HEK293 (cell line): Measurements from ENCODE around the gene LYPLA2.

ENCODE experiments used
- CTCF ChIA-PET: fragments of 350-600 bp; formaldehyde crosslinking; extraction: SDS; loops from one replicate; lab custom pipeline; 2021; ENCODE audit warnings: antibody characterized with exemption; lab: Yijun Ruan, JAX
- POLR2A ChIA-PET: fragments of 300-600 bp; formaldehyde crosslinking; extraction: SDS; loops from one replicate; lab custom pipeline; 2020; ENCODE audit warnings: antibody characterized with exemption, inconsistent platforms; lab: Yijun Ruan, JAX
- H3K27ac ChIP-seq: fragments of 200-500 bp; sonication (Bioruptor generic); 2 replicates; pipeline ENCODE4 v1.5.1; 2014; ENCODE audit warnings: low read depth, low read length, control low read depth, inconsistent platforms; ENCODE audit errors: extremely low read depth
- H3K36me3 ChIP-seq, 2 experiments: fragments of 200-500 bp in 1 of 2; sonication (Bioruptor generic) in 1 of 2; 1 replicate in 1 of 2; 2 replicates in 1 of 2; pipeline ENCODE4 v1.5.1; 2014 to 2017; ENCODE audit warnings: inconsistent platforms in 2 of 2, low read length in 2 of 2; ENCODE audit not compliant: control insufficient read depth in 2 of 2, insufficient read depth in 1 of 2
- H3K4me1 ChIP-seq: fragments of 200-500 bp; sonication (Bioruptor generic); 2 replicates; pipeline ENCODE4 v1.5.1; 2014; ENCODE audit warnings: mild to moderate bottlenecking, low read length, inconsistent platforms; ENCODE audit not compliant: control insufficient read depth, insufficient read depth
- H3K4me3 ChIP-seq: 2 replicates; pipeline ENCODE4 v1.5.1; 2011; ENCODE audit warnings: low read depth, mild to moderate bottlenecking, control low read depth, low read length, moderate library complexity
- H3K9me3 ChIP-seq: fragments of 200-500 bp; sonication (Bioruptor generic); 2 replicates; pipeline ENCODE4 v1.5.1; 2014; ENCODE audit warnings: low read depth, low read length, inconsistent platforms; ENCODE audit not compliant: control insufficient read depth, insufficient read depth
- GLIS2 ChIP-seq: fragments of 450-650 bp; formaldehyde crosslinking; IDR thresholded peaks from 2 replicates; pipeline ENCODE4 v1.5.1; 2016; ENCODE audit warnings: missing biosample characterization, missing genetic modification characterization
- PRDM2 ChIP-seq: fragments of 450-650 bp; formaldehyde crosslinking; IDR thresholded peaks from 2 replicates; pipeline ENCODE4 v1.5.1; 2016; ENCODE audit warnings: missing biosample characterization, missing genetic modification characterization, borderline replicate concordance
- ZBTB26 ChIP-seq: fragments of 450-650 bp; formaldehyde crosslinking; optimal IDR thresholded peaks from 2 replicates; pipeline ENCODE3; 2016; ENCODE audit warnings: missing biosample characterization, mild to moderate bottlenecking, missing genetic modification characterization
- ZNF175 ChIP-seq: fragments of 450-650 bp; formaldehyde crosslinking; IDR thresholded peaks from 2 replicates; pipeline ENCODE4 v1.5.1; 2016; ENCODE audit warnings: missing biosample characterization, missing genetic modification characterization
- ZNF18 ChIP-seq: fragments of 450-650 bp; formaldehyde crosslinking; IDR thresholded peaks from 2 replicates; pipeline ENCODE4 v1.5.1; 2016; ENCODE audit warnings: missing biosample characterization, missing genetic modification characterization
- ZNF19 ChIP-seq: fragments of 450-650 bp; formaldehyde crosslinking; IDR thresholded peaks from 2 replicates; pipeline ENCODE4; 2016; ENCODE audit warnings: missing biosample characterization, missing genetic modification characterization, low read depth
- ZNF280D ChIP-seq: fragments of 450-650 bp; formaldehyde crosslinking; IDR thresholded peaks from 2 replicates; pipeline ENCODE4 v1.5.1; 2016; ENCODE audit warnings: missing biosample characterization, missing genetic modification characterization
- ZNF394 ChIP-seq: fragments of 450-650 bp; formaldehyde crosslinking; IDR thresholded peaks from 2 replicates; pipeline ENCODE4 v1.5.1; 2016; ENCODE audit warnings: missing biosample characterization, missing genetic modification characterization, mild to moderate bottlenecking, moderate library complexity, borderline replicate concordance
- ZNF426 ChIP-seq: fragments of 450-650 bp; formaldehyde crosslinking; IDR thresholded peaks from 2 replicates; pipeline ENCODE4 v1.5.1; 2017; ENCODE audit warnings: missing biosample characterization, missing genetic modification characterization, mild to moderate bottlenecking, inconsistent platforms, moderate library complexity
- ZNF513 ChIP-seq: fragments of 450-650 bp; IDR thresholded peaks from 2 replicates; pipeline ENCODE4 v1.5.1; 2018; ENCODE audit warnings: missing biosample characterization, missing genetic modification characterization
- ZNF692 ChIP-seq: fragments of 450-650 bp; formaldehyde crosslinking; IDR thresholded peaks from 2 replicates; pipeline ENCODE4 v1.5.1; 2016; ENCODE audit warnings: missing biosample characterization, missing genetic modification characterization
- TF ChIP-seq, protein P1 (sequence below): fragments of 450-650 bp; formaldehyde crosslinking; IDR thresholded peaks from 2 replicates; pipeline ENCODE4 v1.5.1; 2016; ENCODE audit warnings: missing biosample characterization, missing genetic modification characterization, low read depth
- TF ChIP-seq, protein P2 (sequence below): fragments of 450-650 bp; formaldehyde crosslinking; IDR thresholded peaks from 2 replicates; pipeline ENCODE4 v1.5.1; 2016; ENCODE audit warnings: missing biosample characterization, missing genetic modification characterization, borderline replicate concordance
- TF ChIP-seq, protein P3 (sequence below): fragments of 450-650 bp; formaldehyde crosslinking; IDR thresholded peaks from 2 replicates; pipeline ENCODE4 v1.5.1; 2016; ENCODE audit warnings: missing biosample characterization, missing genetic modification characterization

The LYPLA2 gene

GRCh38 chr1:23751815-23752200, 39.1 kb upstream of the LYPLA2 start (continued):
- TF ChIP-seq ZNF280D (tag by site-specific recombination) (no peak), ZBTB26 (no peak), ZNF394 (no peak), ZNF513 (no peak), ZNF426 (tag by site-specific recombination) (no peak), ZNF692 (tag by site-specific recombination) (no peak)
- TF ChIP-seq, protein P1, sequence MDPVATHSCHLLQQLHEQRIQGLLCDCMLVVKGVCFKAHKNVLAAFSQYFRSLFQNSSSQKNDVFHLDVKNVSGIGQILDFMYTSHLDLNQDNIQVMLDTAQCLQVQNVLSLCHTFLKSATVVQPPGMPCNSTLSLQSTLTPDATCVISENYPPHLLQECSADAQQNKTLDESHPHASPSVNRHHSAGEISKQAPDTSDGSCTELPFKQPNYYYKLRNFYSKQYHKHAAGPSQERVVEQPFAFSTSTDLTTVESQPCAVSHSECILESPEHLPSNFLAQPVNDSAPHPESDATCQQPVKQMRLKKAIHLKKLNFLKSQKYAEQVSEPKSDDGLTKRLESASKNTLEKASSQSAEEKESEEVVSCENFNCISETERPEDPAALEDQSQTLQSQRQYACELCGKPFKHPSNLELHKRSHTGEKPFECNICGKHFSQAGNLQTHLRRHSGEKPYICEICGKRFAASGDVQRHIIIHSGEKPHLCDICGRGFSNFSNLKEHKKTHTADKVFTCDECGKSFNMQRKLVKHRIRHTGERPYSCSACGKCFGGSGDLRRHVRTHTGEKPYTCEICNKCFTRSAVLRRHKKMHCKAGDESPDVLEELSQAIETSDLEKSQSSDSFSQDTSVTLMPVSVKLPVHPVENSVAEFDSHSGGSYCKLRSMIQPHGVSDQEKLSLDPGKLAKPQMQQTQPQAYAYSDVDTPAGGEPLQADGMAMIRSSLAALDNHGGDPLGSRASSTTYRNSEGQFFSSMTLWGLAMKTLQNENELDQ (tag by site-specific recombination), result no peak

DNA sequence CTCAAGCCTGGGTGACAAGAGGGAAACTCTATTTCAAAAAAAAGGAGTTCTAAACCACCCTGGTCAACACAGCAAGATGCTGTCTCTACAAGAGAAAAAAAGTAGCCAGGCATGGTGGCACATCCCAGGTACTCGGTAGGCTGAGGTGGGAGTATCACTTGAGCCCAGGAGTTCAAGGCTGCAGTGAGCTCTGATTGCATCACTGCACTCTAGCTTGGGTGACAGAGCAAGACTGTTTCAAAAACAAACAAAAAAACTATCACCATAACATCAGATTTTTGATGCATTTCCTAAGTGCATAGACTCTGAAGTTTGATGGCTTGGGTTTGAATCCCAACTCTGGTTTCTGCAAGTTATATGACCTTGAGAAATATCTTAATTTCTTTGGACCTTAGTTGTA, 38.0 kb upstream of the LYPLA2 start:
- Histone ChIP-seq H3K36me3 (peaks cover 57 to 98% of the 10 kb centered on the region in 2 experiments), H3K4me1 (no peaks in the 10 kb centered on the region), H3K4me3 (no peak overlapping the region), H3K9me3 (no peaks in the 10 kb centered on the region), H3K27ac (no peak overlapping the region)
- CTCF ChIA-PET, result interaction anchor here (0.6 to 2.0 kb wide), 5 partner anchors 8 to 115 kb away, joined by 3 to 6 read pairs (median 3); no protein-coding TSS in a partner anchor
- POLR2A ChIA-PET, result no interaction called here
- TF ChIP-seq GLIS2 (tag by site-specific recombination) (no peak), PRDM2 (tag by site-specific recombination) (no peak), ZNF175 (tag by site-specific recombination) (no peak), ZNF19 (tag by site-specific recombination) (no peak), ZNF18 (tag by site-specific recombination) (no peak)
- TF ChIP-seq, protein P2, sequence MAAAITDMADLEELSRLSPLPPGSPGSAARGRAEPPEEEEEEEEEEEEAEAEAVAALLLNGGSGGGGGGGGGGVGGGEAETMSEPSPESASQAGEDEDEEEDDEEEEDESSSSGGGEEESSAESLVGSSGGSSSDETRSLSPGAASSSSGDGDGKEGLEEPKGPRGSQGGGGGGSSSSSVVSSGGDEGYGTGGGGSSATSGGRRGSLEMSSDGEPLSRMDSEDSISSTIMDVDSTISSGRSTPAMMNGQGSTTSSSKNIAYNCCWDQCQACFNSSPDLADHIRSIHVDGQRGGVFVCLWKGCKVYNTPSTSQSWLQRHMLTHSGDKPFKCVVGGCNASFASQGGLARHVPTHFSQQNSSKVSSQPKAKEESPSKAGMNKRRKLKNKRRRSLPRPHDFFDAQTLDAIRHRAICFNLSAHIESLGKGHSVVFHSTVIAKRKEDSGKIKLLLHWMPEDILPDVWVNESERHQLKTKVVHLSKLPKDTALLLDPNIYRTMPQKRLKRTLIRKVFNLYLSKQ, result no peak
- TF ChIP-seq, protein P3, sequence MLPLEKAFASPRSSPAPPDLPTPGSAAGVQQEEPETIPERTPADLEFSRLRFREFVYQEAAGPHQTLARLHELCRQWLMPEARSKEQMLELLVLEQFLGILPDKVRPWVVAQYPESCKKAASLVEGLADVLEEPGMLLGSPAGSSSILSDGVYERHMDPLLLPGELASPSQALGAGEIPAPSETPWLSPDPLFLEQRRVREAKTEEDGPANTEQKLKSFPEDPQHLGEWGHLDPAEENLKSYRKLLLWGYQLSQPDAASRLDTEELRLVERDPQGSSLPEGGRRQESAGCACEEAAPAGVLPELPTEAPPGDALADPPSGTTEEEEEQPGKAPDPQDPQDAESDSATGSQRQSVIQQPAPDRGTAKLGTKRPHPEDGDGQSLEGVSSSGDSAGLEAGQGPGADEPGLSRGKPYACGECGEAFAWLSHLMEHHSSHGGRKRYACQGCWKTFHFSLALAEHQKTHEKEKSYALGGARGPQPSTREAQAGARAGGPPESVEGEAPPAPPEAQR (tag by site-specific recombination), result no peak
